GM19035 (cell line): Measurements from ENCODE around the gene RYR3.
"Not testable (repeated sequence)": the region's sequence is repeated elsewhere in the genome, so short reads cannot be mapped to it uniquely, and the experiment has no call there.

ENCODE experiments used
- ATAC-seq: cut with Tn5 transposase; IDR thresholded peaks from one replicate; pipeline ENCODE4 v1.9.1; 2021; ENCODE audit not compliant: unreplicated experiment

RYR3 gene

DNA sequence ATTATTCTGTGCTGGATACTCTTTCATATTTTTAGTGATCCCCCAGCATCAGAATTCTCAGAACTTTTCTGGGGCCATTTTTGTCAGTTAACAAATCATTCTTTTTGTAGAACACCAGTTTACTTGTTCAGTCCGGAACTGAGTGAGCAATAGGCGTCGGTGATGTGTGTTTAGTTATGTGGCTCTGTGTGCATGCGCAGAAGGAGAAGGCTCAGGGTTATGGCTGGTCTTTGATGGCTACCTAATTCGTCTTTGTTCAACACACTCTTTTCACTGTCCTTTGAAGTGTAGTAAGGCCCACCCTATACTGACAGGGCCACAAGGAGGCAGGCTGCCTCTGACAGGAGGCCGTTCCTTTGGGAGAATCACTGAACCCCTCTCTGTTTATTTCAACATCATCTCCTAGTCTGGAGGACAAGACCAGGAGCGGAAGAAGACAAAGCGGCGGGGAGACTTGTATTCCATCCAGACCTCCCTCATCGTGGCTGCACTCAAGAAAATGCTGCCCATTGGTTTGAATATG, 499.4 kb downstream of the RYR3 start:
- ATAC-seq: no peak

GRCh38 chr15:33810806-33811205, 500.0 kb downstream of the RYR3 start:
- no peak for ATAC-seq

- no peak for ATAC-seq
Observed at GRCh38 chr15:33813891-33814290, 503.1 kb downstream of the RYR3 start.

GRCh38 chr15:33819499-33819898, 508.7 kb downstream of the RYR3 start:
- not testable (repeated sequence) for ATAC-seq

GRCh38 chr15:33822479-33822878, 511.7 kb downstream of the RYR3 start:
- no peak for ATAC-seq

GRCh38 chr15:33823119-33823518, 512.4 kb downstream of the RYR3 start:
- no peak for ATAC-seq

GRCh38 chr15:33825453-33825852, 514.7 kb downstream of the RYR3 start:
- ATAC-seq: no peak

DNA sequence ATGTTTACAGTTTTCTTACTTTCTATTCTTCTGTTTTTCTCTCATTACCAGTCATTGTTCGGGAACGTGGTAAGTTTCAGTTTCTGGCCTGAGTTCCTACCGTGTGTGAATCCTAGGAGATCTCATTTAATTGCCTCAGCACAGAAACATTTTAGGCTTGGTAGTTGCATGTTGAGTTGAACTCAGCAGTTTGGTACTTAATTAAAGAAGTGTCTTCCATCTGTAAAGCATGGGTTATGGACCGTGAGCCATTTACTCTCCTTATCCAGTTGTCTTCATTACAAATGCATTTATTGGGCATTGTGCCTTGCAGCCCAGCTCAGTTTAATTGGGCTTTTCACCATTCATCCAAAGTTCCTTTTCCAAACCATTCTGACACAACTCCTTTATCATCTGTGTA, 515.4 kb downstream of the RYR3 start:
- ATAC-seq: no peak

- ATAC-seq: no peak
Observed at GRCh38 chr15:33830351-33830750, 519.6 kb downstream of the RYR3 start.

DNA sequence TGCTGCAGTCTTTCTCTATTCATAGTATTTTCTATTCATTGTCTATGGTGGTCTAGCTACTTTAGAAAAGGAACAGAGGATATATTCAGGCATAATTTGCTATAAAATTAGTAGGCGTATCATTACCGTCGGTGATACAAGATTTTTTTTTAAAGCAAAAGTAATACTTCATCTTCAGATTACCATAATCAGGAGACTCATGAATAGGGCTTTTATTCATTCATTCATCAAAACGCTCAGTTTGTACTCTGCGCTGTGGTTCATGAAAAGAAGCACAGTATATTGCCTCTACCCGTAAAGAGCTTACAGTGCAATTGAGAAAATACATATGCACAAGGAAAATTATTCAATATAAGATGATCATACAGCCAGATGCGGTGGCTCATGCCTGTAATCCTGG, 520.9 kb downstream of the RYR3 start:
- ATAC-seq: no peak

DNA sequence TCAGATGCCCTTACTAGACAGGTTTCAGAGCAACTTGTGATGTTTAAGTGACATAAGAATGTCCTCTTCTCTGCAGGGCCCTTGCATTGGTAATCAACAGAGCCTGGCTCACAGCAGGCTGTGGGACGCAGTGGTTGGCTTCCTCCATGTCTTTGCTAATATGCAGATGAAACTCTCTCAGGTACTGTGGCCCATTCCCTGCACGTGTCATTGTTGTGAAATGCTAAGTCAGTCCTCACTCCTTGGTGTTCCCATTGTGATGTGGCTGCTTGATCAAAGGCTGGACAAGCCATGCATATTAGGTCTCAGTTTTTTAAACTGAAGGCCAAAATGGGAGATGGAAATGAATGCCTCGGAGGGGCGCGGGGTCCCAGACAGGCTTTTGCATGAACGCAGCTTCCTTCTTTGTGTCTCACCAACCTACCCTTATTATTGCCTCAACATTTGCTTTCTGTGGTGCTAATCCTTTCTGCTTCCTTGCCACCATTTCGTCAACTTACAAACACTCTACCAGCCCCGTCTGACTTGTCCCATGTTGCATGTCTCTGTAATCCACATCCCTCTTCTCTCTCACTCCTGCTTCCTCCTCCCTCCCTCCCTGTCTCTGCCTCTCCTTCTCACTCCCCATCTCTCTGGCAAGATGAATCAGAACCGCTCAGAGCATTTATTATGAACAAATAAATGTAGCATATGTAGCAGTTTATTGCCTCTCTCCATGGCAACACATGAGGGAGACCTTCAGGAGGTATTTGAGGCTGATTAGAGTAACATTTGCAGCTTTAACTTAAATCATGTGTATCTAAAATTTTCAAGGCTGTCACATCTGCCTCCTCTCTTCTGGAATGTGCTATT, 524.4 kb downstream of the RYR3 start:
- ATAC-seq: no peak

DNA sequence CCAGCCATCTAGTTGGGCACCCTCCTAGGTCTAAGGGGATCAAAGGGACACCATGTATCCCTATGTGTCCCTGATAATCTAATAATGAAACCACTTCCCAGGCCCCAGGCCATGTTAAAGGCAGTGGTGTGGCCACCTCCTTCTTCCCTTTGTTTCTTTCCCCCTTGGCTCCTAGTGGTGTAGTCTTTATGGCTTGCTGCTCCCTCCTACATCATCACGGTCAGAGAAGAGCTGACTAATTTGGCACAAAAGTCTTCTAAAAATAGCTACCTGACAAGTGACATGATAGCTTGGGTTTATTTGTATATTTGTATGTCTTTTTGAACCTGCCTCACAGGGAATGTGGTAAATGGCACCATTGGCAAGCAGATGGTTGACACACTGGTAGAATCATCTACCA, 526.5 kb downstream of the RYR3 start:
- no peak for ATAC-seq

DNA sequence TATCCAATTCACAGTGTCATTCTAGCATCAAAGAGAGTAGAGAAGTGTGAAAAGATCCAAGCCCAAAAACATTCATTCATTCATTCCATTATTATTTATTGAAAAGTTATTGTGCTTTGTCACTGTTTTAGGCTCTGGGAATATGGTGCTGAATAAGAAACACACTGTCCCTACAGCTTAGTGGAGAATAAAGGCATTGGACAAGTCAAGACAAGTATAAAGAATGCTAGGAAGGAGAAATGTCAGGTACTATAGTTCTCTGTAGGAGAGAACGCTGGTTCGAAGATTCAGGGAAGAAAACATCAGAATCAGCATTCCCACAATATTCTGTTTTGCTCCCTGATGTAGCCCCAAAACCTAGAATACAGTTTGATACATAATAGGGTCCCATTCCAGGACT, 528.8 kb downstream of the RYR3 start:
- no peak for ATAC-seq

DNA sequence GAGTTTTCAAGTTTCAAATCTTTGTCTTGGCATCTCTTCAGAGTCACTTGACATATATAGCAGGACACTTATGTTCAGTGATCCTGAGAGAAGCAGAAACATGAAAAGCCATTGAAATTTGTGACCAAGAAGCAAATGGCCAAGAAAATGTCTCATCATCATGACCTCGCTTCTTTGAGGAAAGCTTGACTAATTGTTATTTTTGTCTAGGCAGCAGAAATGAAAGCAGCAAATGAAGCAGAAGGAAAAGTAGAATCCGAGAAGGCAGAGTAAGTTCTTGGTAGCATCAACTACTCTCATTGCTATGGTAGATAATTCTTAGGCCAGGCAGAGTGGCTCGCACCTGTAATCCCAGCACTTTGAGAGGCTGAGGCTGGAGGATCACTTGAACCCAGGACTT, 529.8 kb downstream of the RYR3 start:
- ATAC-seq: no peak

GRCh38 chr15:33844186-33844585, 533.4 kb downstream of the RYR3 start:
- no peak for ATAC-seq

DNA sequence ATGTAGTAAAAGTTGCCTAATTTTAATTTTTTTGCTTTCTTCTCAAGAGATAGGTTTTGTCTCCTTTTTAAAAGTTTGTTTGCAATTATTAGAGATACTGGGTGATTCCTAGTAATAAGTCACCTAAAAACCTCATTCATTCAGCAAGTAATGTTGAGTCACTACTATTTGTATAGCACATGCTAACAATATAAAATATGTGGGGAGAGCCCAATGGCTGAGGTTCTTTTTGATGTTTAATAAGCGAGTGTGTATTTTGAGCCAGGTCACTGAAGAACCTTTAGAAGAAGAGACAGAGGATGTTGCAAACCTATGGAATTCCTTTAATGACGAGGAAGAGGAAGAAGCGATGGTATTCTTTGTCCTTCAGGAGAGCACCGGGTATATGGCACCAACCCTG, 533.8 kb downstream of the RYR3 start:
- no peak for ATAC-seq

DNA sequence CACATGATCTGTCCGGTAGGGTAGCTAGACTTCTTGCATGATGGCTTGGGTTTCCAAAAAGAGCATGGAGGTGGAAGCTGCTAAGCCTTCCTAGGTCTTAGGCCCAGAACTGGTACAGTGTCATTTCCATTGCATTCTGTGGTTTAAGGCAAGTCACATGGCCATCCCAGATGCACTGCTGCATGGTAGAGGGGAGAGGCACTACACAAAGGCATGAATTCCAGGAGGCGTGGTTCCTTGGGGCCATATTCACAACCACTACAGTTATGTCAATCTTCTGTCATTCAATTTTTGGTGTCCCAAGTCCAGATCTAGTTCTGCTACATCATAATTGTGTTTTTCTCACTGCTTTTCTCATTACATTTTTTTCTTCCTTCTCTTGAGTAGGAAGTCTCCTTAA, 535.4 kb downstream of the RYR3 start:
- no peak for ATAC-seq

DNA sequence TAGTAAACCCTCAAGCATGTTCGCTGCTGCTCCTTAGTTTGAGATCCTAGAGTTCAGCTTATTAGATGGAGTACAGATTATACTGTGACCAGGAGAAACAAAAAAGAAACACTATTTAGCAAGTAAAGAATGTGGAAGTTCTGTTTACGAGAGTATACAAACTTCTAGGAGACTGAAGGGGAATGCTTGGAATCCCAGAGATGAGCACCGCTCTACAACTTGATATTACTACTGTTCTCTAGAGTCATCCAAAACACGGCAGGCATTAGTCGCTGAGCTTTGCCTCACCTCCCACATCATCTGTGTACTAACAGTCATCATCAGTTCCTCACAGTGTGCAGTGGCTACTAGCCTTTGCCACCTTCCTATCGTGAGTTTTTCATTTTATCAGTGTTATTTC, 536.1 kb downstream of the RYR3 start:
- no peak for ATAC-seq

GRCh38 chr15:33848011-33848410, 537.2 kb downstream of the RYR3 start:
- ATAC-seq: no peak

GRCh38 chr15:33851079-33851478, 540.3 kb downstream of the RYR3 start:
- no peak for ATAC-seq

GRCh38 chr15:33852094-33852493, 541.3 kb downstream of the RYR3 start:
- ATAC-seq: no peak

DNA sequence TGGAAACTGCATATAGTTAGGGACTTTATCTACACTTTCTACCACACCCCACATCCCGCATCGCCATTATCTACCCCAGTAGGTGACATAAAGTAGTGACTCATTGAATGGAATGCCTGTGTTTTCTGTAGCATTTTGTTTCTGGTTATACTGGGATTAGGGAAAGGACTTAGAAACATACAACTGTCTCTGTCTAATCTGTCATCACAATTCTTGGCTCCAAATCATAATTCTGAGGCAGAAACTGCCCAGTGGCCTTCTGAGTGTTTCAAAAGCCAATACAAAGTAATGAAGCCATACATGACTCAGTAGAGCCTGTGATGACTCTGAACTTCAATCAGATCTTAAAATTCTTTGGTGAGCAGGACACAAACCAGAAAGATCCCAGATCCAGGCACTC, 541.8 kb downstream of the RYR3 start:
- ATAC-seq: no peak

- no peak for ATAC-seq
Observed at GRCh38 chr15:33857726-33858125, 547.0 kb downstream of the RYR3 start.
